HFFc6 (cell line): ENCODE data around the gene PKP4. TPM values are rescaled to one million over a fixed set of nuclear protein-coding genes. Genes with fewer than 3 reads are reported as not detected.

Experiments used
- DNase-seq: peaks from one replicate; pipeline ENCODE4 v3.0.0-alpha.2; 2018
- H3K27ac Mint-ChIP-seq: 2 replicates; pipeline ENCODE4 v1.8.0; 2020; ENCODE audit warnings: mild to moderate bottlenecking, mixed read lengths
- H3K27me3 Mint-ChIP-seq: 2 replicates; pipeline ENCODE4 v1.8.0; 2021; ENCODE audit warnings: mild to moderate bottlenecking, moderate library complexity, mixed read lengths; ENCODE audit not compliant: insufficient read depth
- H3K36me3 Mint-ChIP-seq: 2 replicates; pipeline ENCODE4 v1.8.0; 2021; ENCODE audit warnings: low read depth, mixed read lengths
- H3K4me1 Mint-ChIP-seq: 2 replicates; pipeline ENCODE4 v1.8.0; 2020; ENCODE audit warnings: low read depth, mixed read lengths
- H3K4me3 Mint-ChIP-seq: 2 replicates; pipeline ENCODE4 v1.8.0; 2020; ENCODE audit warnings: mild to moderate bottlenecking, moderate library complexity, mixed read lengths
- H3K9me3 Mint-ChIP-seq: 2 replicates; pipeline ENCODE4 v1.8.0; 2020; ENCODE audit warnings: mild to moderate bottlenecking, mixed read lengths
- total RNA-seq, 6 experiments: library from RNA; stranded (reverse); fragmentation: NEBNext Ultra II Directional; extraction: Animal tissue kit (Norgen Biotek cat#: 25700); gene quantifications; 2 replicates in 1 of 6; 3 replicates in 5 of 6; pipeline ENCODE4 v1.2.3, GENCODE V29; 2021
- TF ChIP-seq, protein P1 (sequence below): fragments of 200-600 bp; sonication (generic); IDR thresholded peaks from 2 replicates; pipeline ENCODE4 v1.5.0; 2021; ENCODE audit warnings: antibody characterized with exemption, mild to moderate bottlenecking

The PKP4 gene
- total RNA-seq, 6 experiments from 2014 or later = 35.9 to 48.9 (median 43.5) TPM

DNA sequence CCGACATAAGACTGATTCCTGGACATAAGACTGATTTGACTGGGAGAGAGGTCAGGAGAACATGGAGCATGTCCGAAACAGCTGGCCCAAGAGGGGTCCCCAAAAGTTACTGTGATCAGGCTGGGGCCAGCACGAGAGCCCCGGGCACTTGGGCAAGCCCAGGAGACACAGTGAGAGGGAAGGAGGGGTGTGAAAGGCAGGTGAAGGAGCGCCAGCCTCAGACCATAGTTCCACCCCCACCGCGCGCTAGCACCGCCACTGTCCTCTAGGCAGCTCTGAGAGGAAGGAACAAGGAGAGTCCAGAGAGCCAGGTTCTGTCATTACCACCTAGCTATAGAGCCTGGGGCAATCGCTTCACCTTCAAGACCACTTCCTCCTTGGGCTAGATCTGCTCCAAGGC is 260.2 kb downstream of the PKP4 start:
- TF ChIP-seq, protein P1, sequence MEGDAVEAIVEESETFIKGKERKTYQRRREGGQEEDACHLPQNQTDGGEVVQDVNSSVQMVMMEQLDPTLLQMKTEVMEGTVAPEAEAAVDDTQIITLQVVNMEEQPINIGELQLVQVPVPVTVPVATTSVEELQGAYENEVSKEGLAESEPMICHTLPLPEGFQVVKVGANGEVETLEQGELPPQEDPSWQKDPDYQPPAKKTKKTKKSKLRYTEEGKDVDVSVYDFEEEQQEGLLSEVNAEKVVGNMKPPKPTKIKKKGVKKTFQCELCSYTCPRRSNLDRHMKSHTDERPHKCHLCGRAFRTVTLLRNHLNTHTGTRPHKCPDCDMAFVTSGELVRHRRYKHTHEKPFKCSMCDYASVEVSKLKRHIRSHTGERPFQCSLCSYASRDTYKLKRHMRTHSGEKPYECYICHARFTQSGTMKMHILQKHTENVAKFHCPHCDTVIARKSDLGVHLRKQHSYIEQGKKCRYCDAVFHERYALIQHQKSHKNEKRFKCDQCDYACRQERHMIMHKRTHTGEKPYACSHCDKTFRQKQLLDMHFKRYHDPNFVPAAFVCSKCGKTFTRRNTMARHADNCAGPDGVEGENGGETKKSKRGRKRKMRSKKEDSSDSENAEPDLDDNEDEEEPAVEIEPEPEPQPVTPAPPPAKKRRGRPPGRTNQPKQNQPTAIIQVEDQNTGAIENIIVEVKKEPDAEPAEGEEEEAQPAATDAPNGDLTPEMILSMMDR = no peak
- Mint-ChIP-seq H3K27ac (no peak overlapping the region), H3K4me1 (peaks cover 7% of the 10 kb centered on the region; the same call in 1 of the 2 replicates), H3K36me3 (peaks cover 13% of the 10 kb centered on the region), H3K27me3 (no peaks in the 10 kb centered on the region; the same call in none of the 2 replicates), H3K9me3 (peaks cover 16% of the 10 kb centered on the region), H3K4me3 (no peak overlapping the region)
- DNase-seq = no peak

DNA sequence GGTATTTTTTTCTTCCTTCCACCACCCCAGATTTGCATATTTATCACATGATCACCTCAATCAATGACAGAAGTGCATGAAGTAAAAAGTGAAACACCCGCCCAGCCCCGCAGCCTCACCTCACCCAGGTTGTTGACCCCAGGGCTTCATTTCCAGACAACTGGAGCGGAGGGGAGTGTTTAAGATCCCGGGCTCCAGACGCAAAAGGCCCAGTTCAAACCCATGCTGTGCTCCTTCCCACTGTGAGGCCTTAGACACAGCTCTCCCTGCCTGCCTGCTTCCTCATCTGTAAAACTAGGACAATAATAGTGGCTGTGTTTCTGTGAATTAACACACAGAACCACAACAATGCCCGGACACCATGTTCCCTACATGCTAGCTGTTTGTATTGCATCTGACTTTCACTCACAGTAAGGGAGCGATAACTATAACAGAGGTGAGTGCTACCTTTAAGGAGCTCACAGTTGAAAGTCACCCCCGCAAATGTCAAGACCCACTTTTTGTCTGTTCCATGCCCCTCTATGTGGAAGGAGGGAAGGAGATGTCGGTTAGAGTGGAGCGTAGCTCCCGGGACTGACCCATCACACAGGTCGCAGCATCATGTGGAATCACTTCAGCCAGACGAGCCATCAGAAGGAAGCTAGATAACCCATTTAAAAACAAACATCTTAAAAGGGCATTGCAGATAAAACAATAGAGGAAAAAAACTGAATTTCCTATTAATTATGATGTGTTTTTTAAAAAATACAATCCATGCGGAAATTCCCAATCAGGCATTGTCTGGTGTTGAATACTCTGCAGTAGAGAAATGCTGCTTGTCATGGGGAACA is 260.8 kb downstream of the PKP4 start:
- TF ChIP-seq, protein P1 = no peak
- no peak overlapping the region for H3K27ac Mint-ChIP-seq
- H3K36me3 Mint-ChIP-seq = peaks cover 13% of the 10 kb centered on the region
- peaks cover 7% of the 10 kb centered on the region; the same call in 1 of the 2 replicates for H3K4me1 Mint-ChIP-seq
- no peak for DNase-seq
- peaks cover 16% of the 10 kb centered on the region for H3K9me3 Mint-ChIP-seq
- H3K27me3 Mint-ChIP-seq = no peaks in the 10 kb centered on the region; the same call in none of the 2 replicates
- no peak overlapping the region for H3K4me3 Mint-ChIP-seq

DNA sequence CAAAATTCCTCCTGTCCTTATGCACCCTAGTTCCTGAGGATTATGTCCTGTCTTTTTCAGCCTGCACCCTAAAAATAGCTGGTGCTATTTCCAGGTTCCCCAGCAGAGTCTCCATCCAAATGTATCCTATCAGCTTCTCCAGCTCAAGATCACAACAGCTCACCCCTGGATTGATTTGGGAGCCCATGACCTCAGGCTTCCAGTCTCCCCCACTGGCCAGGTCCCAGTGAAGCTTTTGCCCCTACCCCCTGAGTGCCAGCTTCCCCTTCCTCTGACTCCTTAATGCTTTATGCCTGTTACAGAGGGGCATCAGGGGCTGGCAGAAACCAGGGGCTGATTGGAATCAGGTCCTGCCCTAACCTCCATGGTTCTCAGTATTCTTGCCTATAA is 261.4 kb downstream of the PKP4 start:
- TF ChIP-seq, protein P1 = no peak
- peaks cover 9% of the 10 kb centered on the region for H3K36me3 Mint-ChIP-seq
- H3K4me3 Mint-ChIP-seq = no peak overlapping the region
- no peak overlapping the region for H3K27ac Mint-ChIP-seq
- peaks cover 7% of the 10 kb centered on the region; the same call in 1 of the 2 replicates for H3K4me1 Mint-ChIP-seq
- no peaks in the 10 kb centered on the region; the same call in none of the 2 replicates for H3K27me3 Mint-ChIP-seq
- DNase-seq = no peak
- H3K9me3 Mint-ChIP-seq = peaks cover 11% of the 10 kb centered on the region

DNA sequence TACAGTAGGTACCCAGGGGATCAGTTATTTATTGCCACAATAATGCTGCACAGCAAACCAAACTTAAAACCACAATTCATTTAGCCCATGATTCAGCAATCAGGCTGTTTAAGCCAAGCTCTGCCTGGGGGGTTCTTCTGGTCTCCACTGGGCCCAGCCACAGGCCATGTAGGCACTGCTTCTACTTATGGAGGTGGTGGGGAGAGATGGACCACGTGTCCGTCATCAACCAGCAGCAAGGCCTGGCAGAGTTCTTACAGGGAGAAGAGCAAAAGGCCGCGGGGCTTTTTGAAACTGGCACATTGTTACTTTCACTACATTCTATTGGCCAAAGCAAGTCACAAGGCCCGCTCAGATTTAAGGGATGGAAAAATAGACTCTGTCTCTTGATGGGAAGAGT is 262.1 kb downstream of the PKP4 start:
- Mint-ChIP-seq H3K27ac (no peak overlapping the region), H3K4me1 (peaks cover 10% of the 10 kb centered on the region), H3K4me3 (no peak overlapping the region), H3K27me3 (no peaks in the 10 kb centered on the region; the same call in none of the 2 replicates), H3K36me3 (peaks cover 3% of the 10 kb centered on the region), H3K9me3 (peaks cover 4% of the 10 kb centered on the region)
- DNase-seq = no peak
- TF ChIP-seq, protein P1 = no peak

DNA sequence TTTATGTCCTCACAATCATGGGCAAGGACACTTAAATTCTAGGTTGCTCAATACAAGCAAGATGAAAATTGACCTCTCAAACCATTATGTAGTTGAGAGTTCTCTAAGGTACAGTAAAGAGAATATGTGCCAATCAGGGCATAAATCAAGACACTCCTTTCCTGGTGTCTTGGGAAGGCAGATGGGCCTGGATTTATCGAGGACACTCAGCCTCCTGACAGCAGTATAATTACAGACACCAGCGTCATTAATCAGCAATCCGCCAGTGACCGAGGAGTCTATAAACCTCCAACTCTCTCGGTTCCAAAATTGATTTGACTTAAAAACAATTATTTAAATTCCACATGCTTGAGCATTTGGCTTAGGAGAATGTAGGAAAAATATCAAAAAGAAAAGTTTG is 262.7 kb downstream of the PKP4 start:
- TF ChIP-seq, protein P1 = no peak
- H3K27me3 Mint-ChIP-seq = peaks cover 2% of the 10 kb centered on the region
- H3K4me3 Mint-ChIP-seq = no peak overlapping the region
- no peaks in the 10 kb centered on the region for H3K36me3 Mint-ChIP-seq
- H3K9me3 Mint-ChIP-seq = no peaks in the 10 kb centered on the region
- no peak overlapping the region for H3K27ac Mint-ChIP-seq
- no peak for DNase-seq
- H3K4me1 Mint-ChIP-seq = peaks cover 15% of the 10 kb centered on the region
